Kidney tubule cell (primary cell): ENCODE results near the gene KCNK16.

Experiments used
- DNase-seq: peaks from one replicate; pipeline ENCODE4 v3.0.0-alpha.2; 2018; ENCODE audit warnings: low spot score

The KCNK16 gene

GRCh38 chr6:39322306-39322850 lies at the start of gene KCNK16:
Gene KCNK16, minus strand, starts transcription at chr6:39322702. Its CDS starts 162 bp downstream, at chr6:39322540.
- no peak for DNase-seq

GRCh38 chr6:39370390-39370789 lies 47.9 kb upstream of the KCNK16 start:
- DNase-seq, result no peak

DNA sequence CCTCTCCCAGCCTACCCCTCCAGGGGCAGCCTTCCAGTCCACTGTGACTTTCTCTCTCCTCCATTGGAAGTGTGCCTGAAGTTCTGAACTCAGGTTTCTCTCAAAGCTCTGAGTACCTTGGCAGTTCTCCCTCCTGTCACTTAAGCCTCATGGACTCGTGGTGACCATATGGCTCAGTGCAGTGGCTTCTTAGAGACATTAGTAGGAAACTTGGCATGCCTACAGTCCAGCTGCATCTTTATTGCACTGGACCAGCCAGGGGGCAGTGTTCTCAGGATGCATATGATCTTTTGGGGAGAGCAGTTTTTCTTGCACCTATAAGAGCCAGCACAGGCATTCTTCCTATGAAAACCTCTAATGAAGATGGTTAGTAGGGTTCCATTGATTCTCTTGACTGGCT lies 47.5 kb upstream of the KCNK16 start:
- no peak for DNase-seq

GRCh38 chr6:39367700-39368099 lies 45.2 kb upstream of the KCNK16 start:
- DNase-seq, result no peak

GRCh38 chr6:39366931-39367618 lies 44.6 kb upstream of the KCNK16 start:
- DNase-seq, result no peak

DNA sequence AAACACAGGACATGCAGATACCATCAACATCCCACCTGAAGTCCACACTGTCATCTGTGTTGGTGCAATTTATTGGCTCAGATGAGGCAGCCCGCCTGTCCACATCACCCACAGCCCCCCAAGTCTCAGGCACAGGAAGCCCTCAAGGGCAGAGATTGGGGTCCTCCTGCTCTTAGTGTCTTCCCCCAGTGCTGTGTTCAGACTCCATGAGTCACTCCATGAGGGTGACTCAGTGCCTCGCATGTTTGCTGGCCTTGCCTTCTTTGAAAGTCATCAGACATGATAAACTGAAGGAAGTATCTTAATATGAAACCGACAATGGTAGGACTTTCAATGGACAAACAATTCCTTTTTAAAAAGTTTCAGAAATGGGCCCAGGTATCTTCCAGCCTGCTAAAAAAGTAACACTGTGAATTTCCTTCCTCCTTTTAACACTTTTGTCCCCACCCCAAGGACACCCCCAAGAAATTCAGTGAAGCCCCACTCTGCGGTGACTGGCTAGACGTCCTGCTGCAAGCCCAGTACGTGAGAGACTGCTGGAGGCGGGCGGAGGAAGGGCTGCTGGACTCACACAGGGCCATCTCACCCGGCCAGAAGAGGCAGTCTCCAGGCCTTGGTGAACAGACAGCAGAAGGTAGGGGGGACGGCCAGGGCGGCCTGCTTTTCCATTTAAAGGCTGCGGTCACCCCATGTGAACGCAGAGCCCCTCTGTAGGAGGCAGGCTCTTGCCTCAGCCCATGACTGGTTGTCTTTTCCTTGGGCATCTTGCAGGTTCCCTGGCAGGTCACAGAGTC lies 43.0 kb upstream of the KCNK16 start:
- DNase-seq, result peak; percentile 66

DNA sequence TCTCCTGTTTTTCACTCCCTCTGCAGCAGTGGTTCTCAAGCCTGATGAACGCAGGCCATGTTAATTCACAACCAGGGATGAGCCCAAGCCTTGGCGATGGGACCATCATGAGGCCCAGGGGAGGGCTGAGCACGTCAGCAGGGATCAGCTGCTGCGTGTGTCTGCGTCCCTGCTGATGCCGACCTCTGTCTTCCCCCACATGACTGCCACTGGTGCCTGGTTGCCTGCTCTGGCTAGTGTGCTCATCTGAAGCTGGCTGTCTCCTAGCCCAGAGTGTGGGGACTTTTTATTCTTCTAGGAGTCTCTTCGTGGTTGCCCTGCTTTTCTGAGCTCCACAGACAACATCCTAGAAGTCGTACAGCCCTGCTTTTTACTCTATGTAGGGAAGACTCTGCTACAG lies 40.8 kb upstream of the KCNK16 start:
- DNase-seq, result no peak

GRCh38 chr6:39362487-39362865 lies 40.0 kb upstream of the KCNK16 start:
- DNase-seq, result peak; percentile 22

- peak; percentile 71 for DNase-seq
Measured at GRCh38 chr6:39361657-39362486, 39.4 kb upstream of the KCNK16 start.

DNA sequence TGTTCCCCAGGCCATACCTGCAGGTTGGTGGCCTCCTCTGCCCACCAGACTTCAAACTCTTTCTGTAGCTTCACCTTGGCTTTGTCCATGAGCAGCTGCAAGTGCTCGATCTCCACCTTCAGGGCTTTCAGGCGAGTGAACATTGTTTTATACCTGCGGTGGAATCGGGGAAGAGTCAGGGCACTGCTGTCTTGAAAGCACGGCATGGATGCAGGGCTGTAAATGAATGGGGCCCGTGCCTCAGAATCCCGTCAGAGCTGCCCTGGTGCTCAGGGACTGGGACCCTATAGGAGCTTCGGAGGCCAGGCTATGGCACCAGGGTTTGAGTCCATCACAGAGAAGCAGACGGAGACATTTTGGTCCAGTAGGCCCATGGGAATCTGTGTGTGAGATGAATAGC lies 37.9 kb upstream of the KCNK16 start:
- no peak for DNase-seq

DNA sequence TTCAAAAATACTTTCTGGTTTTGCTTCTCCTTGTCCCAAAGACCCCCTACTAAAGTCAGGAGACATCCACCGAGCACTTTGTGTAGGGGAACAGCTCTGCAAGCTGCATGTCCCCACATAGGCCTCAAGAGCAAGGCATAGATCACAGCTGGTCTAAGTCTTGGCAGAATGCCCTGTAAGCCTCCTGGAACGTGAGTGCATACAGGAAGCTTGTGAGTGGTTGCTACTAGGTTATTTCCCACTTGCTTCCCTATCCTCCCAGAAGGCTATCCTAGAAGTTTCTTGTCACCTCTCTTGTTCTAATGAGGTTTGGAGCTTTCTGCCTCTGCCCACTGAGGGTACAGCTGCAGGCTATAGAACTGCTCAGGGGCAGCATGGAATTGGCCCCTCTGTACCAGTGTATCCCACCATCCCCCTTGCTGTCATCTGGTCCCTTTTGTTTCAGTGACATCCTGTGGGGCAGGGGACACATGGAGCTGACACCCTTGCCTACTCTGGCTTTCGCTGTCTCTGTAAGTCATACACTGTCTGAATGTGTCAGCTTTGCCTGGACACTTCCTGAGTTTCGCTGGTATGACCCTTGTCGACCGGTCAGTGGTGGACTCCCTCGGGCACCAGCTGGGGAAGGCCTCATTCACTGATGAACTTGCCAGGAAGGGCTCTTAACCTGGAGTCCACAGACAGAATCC lies 35.6 kb upstream of the KCNK16 start:
- peak; percentile 78 for DNase-seq

DNA sequence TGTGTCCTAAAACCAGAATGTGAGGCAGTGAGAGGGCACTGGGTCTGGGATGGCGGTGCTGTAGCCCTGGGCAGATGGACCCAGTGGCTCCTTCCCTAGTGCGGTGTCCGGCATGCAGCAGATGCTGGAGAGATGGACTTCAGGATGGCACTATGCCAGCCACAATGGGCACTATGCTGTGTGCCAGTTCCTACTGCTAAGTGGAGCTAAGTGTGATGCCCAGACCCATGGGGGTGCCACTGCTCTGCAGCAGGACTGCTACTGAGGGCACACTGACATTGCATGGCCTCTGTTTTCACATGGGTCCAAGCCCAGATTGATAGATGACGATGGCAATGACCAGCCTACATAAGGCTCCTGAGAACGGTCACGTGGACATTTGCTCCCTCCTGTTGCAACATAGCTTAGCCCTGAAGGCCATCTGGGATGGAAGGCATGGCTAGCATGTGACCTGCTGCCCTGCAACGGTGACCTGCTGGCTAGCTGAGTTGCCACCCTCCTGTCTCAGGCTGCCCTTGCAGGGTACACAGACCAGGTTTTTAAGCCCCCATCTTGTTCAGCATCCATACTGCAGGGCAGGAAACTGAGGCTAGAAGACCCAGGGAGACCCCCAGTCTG lies 31.3 kb upstream of the KCNK16 start:
- no peak for DNase-seq

GRCh38 chr6:39350723-39351505 lies 28.4 kb upstream of the KCNK16 start:
- DNase-seq, result peak; percentile 11

DNA sequence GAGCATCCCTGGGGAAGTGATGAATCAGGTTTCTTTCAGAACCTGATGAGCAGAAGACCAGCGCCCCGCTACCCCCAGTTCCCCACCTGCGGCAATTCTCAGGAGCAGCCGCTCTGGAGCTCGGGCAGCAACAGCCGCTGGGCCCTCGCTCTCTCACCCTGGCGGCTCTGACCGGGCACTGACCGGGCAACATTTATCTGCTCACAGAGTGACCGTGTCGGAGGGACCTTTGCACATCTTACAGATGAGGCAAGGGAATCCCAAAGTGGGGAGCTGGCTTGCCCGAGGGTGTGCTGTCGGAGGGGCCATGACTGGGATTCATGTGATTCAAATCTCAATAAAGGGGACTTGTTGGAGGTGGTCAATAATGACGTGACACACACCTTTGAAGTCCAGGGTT lies 26.2 kb upstream of the KCNK16 start:
- no peak for DNase-seq

- peak; percentile 68 for DNase-seq
Measured at GRCh38 chr6:39347906-39348585, 25.5 kb upstream of the KCNK16 start.

DNA sequence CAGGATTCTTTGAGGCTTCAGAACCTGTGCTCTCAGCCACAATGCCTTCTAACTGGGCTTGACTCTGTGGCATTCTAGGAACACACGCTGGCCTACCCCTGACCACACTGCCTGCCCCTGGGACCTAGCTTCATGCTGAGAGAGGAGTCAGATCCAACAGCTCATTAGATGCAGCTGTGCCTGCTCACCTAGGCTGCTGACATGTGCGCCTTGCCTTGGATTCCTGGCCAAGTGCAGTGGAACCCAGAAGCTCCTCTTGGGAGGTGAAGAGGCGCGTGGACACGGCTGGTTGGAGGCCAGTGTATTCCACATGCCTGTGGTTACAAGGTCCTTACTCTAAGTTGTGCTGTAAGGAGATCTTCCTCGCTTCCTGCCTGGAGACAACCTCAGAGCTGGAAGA lies 24.7 kb upstream of the KCNK16 start:
- DNase-seq, result peak; percentile 67

DNA sequence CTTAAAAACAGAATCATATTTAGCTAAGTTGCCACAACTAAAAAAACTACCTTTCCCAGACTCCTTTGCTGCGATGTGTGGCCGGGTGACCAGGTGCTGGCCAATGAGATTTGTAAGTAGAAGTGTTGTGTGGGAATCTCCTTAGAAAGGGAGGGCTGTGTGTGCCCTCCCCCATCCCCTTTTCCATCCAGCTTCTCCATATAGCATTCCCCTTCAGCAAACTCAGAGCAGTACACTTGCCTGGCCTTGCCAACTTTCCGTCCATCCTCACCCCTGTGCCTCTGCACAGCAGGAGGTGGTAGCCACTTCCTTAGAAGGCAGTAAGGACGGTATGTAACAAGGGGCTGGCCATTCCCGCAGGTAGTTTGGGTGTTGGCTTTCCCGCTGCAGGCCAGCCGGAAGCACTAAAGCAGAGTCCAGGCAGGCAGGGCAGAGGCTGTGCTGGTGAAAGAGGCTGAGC lies 22.3 kb upstream of the KCNK16 start:
- DNase-seq, result no peak

GRCh38 chr6:39343396-39343870 lies 20.9 kb upstream of the KCNK16 start:
- DNase-seq, result no peak

GRCh38 chr6:39342692-39343395 lies 20.3 kb upstream of the KCNK16 start:
- no peak for DNase-seq
